B cell (primary cell): Measurements from ENCODE around the gene ARHGAP45.

Experiments used
- EZH2 ChIP-seq: IDR thresholded peaks from 2 replicates; pipeline ENCODE4 v1.6.1; 2012; ENCODE audit warnings: borderline replicate concordance, low read depth, mild to moderate bottlenecking, moderate library complexity, low read length; ENCODE audit not compliant: insufficient read depth, poor library complexity, severe bottlenecking
- TF ChIP-seq, protein P1 (sequence below): fragments of 200-600 bp; IDR thresholded peaks from one replicate; pipeline ENCODE4 v1.8.0; 2022; ENCODE audit warnings: antibody characterized with exemption, mild to moderate bottlenecking

- TF ChIP-seq, protein P1, sequence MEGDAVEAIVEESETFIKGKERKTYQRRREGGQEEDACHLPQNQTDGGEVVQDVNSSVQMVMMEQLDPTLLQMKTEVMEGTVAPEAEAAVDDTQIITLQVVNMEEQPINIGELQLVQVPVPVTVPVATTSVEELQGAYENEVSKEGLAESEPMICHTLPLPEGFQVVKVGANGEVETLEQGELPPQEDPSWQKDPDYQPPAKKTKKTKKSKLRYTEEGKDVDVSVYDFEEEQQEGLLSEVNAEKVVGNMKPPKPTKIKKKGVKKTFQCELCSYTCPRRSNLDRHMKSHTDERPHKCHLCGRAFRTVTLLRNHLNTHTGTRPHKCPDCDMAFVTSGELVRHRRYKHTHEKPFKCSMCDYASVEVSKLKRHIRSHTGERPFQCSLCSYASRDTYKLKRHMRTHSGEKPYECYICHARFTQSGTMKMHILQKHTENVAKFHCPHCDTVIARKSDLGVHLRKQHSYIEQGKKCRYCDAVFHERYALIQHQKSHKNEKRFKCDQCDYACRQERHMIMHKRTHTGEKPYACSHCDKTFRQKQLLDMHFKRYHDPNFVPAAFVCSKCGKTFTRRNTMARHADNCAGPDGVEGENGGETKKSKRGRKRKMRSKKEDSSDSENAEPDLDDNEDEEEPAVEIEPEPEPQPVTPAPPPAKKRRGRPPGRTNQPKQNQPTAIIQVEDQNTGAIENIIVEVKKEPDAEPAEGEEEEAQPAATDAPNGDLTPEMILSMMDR: no peak
- TF ChIP-seq EZH2: no peak
Observed at GRCh38 chr19:1037621-1038064, 29.3 kb upstream of the ARHGAP45 start.
